Mesothelial cell of epicardium (in vitro differentiated cells): Measurements from ENCODE around the gene ABLIM3. TPM values are rescaled to one million over a fixed set of nuclear protein-coding genes. Genes with fewer than 3 reads are reported as not detected.

Experiments used
- DNase-seq, 2 experiments: peaks; one replicate each; pipeline ENCODE4 v3.0.0; 2021; ENCODE audit warnings: low spot score in 2 of 2; ENCODE audit not compliant: unreplicated experiment in 2 of 2
- H3K27ac Mint-ChIP-seq: 2 replicates; pipeline ENCODE4 v1.8.0; 2021; ENCODE audit warnings: mixed read lengths
- H3K27me3 Mint-ChIP-seq: 2 replicates; pipeline ENCODE4 v1.8.0; 2021; ENCODE audit warnings: low read depth, mixed read lengths
- H3K36me3 Mint-ChIP-seq: 2 replicates; pipeline ENCODE4 v1.8.0; 2021; ENCODE audit warnings: mixed read lengths
- H3K4me1 Mint-ChIP-seq: 2 replicates; pipeline ENCODE4 v1.8.0; 2021; ENCODE audit warnings: mixed read lengths
- H3K4me3 Mint-ChIP-seq: 2 replicates; pipeline ENCODE4 v1.8.0; 2021; ENCODE audit warnings: mild to moderate bottlenecking, moderate library complexity, mixed read lengths
- H3K9me3 Mint-ChIP-seq: 2 replicates; pipeline ENCODE4 v1.8.0; 2021; ENCODE audit warnings: mixed read lengths
- CTCF ChIP-seq: fragments of 200-600 bp; sonication (generic); IDR thresholded peaks from one replicate; pipeline ENCODE4 v1.5.0; 2021; ENCODE audit warnings: antibody characterized with exemption; ENCODE audit not compliant: unreplicated experiment
- total RNA-seq: library from RNA; stranded (reverse); gene quantifications from 3 replicates; pipeline ENCODE4 v1.2.1, GENCODE V29; 2021

The ABLIM3 gene
- total RNA-seq, 1 donor from 2014 or later: 0.27 TPM

GRCh38 chr5:149221731-149222342 is 80.5 kb downstream of the ABLIM3 start:
- H3K36me3 Mint-ChIP-seq: no peaks in the 10 kb centered on the region
- peaks cover 52% of the 10 kb centered on the region for H3K27me3 Mint-ChIP-seq
- no peak for TF ChIP-seq CTCF
- no peak for DNase-seq
- no peaks in the 10 kb centered on the region for H3K9me3 Mint-ChIP-seq
- no peak overlapping the region for H3K4me3 Mint-ChIP-seq
- H3K4me1 Mint-ChIP-seq: no peaks in the 10 kb centered on the region
- no peak overlapping the region for H3K27ac Mint-ChIP-seq

GRCh38 chr5:149223081-149223848 is 82.0 kb downstream of the ABLIM3 start:
- H3K4me1 Mint-ChIP-seq: no peaks in the 10 kb centered on the region
- H3K27ac Mint-ChIP-seq: no peak overlapping the region
- H3K27me3 Mint-ChIP-seq: peaks cover 39% of the 10 kb centered on the region
- no peak for TF ChIP-seq CTCF
- no peak overlapping the region for H3K4me3 Mint-ChIP-seq
- no peak for DNase-seq
- H3K9me3 Mint-ChIP-seq: no peaks in the 10 kb centered on the region
- no peaks in the 10 kb centered on the region for H3K36me3 Mint-ChIP-seq

GRCh38 chr5:149224282-149224681 is 83.0 kb downstream of the ABLIM3 start:
- Mint-ChIP-seq H3K27ac (no peak overlapping the region), H3K36me3 (no peaks in the 10 kb centered on the region), H3K4me3 (no peak overlapping the region), H3K9me3 (no peaks in the 10 kb centered on the region), H3K4me1 (no peaks in the 10 kb centered on the region), H3K27me3 (peaks cover 35% of the 10 kb centered on the region)
- no peak for DNase-seq
- TF ChIP-seq CTCF: no peak

GRCh38 chr5:149227168-149227826 is 86.0 kb downstream of the ABLIM3 start:
- DNase-seq: no peak
- Mint-ChIP-seq H3K27ac (no peak overlapping the region), H3K4me3 (no peak overlapping the region), H3K36me3 (no peaks in the 10 kb centered on the region), H3K9me3 (no peaks in the 10 kb centered on the region), H3K27me3 (peaks cover 38% of the 10 kb centered on the region), H3K4me1 (no peaks in the 10 kb centered on the region)
- no peak for TF ChIP-seq CTCF

- H3K4me1 Mint-ChIP-seq: no peaks in the 10 kb centered on the region
- H3K36me3 Mint-ChIP-seq: no peaks in the 10 kb centered on the region
- peaks cover 51% of the 10 kb centered on the region for H3K27me3 Mint-ChIP-seq
- H3K27ac Mint-ChIP-seq: no peak overlapping the region
- no peak overlapping the region for H3K4me3 Mint-ChIP-seq
- no peak for DNase-seq
- TF ChIP-seq CTCF: peak; percentile 41
- no peaks in the 10 kb centered on the region for H3K9me3 Mint-ChIP-seq
These were observed 87.5 kb downstream of the ABLIM3 start for GRCh38 chr5:149228618-149229297.
